WI38 (cell line): ENCODE results near the gene PITHD1.

Experiments
- H3K4me3 ChIP-seq: 2 replicates; pipeline ENCODE4 v1.5.1; 2011; ENCODE audit warnings: low read depth, mild to moderate bottlenecking, control low read depth, low read length
- TF ChIP-seq, protein P1 (sequence below): IDR thresholded peaks from 2 replicates; pipeline ENCODE4 v1.5.1; 2012; ENCODE audit warnings: low read depth, mild to moderate bottlenecking, control low read depth, low read length

PITHD1 gene

GRCh38 chr1:23743287-23744152 lies 34.7 kb upstream of the PITHD1 start, which contains the start of gene ELOA:
ELOA (plus strand) TSS chr1:23743471; CDS start chr1:23743504, 33 bp downstream.
- TF ChIP-seq, protein P1, sequence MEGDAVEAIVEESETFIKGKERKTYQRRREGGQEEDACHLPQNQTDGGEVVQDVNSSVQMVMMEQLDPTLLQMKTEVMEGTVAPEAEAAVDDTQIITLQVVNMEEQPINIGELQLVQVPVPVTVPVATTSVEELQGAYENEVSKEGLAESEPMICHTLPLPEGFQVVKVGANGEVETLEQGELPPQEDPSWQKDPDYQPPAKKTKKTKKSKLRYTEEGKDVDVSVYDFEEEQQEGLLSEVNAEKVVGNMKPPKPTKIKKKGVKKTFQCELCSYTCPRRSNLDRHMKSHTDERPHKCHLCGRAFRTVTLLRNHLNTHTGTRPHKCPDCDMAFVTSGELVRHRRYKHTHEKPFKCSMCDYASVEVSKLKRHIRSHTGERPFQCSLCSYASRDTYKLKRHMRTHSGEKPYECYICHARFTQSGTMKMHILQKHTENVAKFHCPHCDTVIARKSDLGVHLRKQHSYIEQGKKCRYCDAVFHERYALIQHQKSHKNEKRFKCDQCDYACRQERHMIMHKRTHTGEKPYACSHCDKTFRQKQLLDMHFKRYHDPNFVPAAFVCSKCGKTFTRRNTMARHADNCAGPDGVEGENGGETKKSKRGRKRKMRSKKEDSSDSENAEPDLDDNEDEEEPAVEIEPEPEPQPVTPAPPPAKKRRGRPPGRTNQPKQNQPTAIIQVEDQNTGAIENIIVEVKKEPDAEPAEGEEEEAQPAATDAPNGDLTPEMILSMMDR = no peak
- H3K4me3 ChIP-seq = peak within 1 kb of the TSS; percentile 83

- TF ChIP-seq, protein P1 = peak; percentile 35; the same call in 1 of the 2 replicates
- no peak overlapping the region for H3K4me3 ChIP-seq
These were observed 32.7 kb upstream of the PITHD1 start for GRCh38 chr1:23745515-23745914.

DNA sequence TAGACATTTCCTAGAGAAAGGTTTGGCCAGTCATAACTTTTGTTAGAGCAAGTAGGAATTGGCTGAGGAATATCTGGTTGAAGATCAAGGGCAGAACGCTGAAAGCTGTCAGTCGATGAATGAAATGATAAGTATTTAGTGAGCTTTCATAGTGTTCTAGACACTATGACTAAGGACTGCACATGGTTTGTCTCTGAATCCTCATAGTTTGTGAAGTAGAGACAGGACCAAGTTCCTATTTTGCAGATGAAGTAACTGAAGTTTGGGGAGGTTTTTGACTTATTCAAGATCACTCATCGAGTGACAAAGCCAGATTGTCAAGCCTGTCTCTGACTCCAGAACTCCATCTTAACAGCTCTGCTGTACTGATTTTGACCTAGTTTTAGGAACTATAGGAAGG lies 30.2 kb upstream of the PITHD1 start:
- H3K4me3 ChIP-seq = no peak overlapping the region
- TF ChIP-seq, protein P1 = no peak

DNA sequence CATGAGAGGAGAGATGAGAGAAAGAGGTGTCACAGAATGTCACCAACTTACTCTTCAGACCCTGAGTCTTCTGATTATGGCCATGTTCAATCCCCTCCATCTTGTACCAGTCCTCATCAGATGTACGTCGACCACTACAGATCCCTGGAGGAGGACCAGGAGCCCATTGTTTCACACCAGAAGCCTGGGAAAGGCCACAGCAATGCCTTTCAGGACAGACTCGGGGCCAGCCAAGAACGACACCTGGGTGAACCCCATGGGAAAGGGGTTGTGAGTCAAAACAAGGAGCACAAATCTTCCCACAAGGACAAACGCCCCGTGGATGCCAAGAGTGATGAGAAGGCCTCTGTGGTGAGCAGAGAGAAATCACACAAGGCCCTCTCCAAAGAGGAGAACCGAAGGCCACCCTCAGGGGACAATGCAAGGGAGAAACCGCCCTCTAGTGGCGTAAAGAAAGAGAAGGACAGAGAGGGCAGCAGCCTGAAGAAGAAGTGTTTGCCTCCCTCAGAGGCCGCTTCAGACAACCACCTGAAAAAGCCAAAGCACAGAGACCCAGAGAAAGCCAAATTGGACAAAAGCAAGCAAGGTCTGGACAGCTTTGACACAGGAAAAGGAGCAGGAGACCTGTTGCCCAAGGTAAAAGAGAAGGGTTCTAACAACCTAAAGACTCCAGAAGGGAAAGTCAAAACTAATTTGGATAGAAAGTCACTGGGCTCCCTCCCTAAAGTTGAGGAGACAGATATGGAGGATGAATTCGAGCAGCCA lies 27.0 kb upstream of the PITHD1 start:
- H3K4me3 ChIP-seq = no peak overlapping the region
- TF ChIP-seq, protein P1 = peak; percentile 79

- H3K4me3 ChIP-seq = no peak overlapping the region
- TF ChIP-seq, protein P1 = no peak
These were observed 26.4 kb upstream of the PITHD1 start for GRCh38 chr1:23751815-23752200.

GRCh38 chr1:23752909-23753308 lies 25.3 kb upstream of the PITHD1 start:
- TF ChIP-seq, protein P1 = no peak
- no peak overlapping the region for H3K4me3 ChIP-seq

DNA sequence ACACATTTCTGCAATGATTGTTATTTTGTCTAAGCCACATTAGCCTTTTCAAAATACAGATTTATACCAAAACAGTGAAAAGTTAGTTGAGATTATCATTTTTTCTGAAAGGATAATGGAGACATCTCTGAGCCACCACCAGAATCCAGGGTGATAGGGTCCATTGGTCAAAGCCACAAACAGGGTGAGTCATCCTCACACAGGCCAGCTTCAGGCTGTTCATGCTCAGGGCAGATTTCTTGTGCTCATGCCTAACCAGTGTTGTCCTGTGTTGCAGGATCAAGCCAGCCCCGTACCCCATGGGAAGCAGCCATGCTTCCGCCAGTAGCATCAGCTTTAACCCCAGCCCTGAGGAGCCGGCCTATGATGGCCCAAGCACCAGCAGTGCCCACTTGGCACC lies 21.5 kb upstream of the PITHD1 start:
- TF ChIP-seq, protein P1 = no peak
- no peak overlapping the region for H3K4me3 ChIP-seq
